ENCODE measurements around the gene DUSP1.
A peak's percentile ranks its signal among the peaks of the same experiment; 100 is the strongest.

DNA sequence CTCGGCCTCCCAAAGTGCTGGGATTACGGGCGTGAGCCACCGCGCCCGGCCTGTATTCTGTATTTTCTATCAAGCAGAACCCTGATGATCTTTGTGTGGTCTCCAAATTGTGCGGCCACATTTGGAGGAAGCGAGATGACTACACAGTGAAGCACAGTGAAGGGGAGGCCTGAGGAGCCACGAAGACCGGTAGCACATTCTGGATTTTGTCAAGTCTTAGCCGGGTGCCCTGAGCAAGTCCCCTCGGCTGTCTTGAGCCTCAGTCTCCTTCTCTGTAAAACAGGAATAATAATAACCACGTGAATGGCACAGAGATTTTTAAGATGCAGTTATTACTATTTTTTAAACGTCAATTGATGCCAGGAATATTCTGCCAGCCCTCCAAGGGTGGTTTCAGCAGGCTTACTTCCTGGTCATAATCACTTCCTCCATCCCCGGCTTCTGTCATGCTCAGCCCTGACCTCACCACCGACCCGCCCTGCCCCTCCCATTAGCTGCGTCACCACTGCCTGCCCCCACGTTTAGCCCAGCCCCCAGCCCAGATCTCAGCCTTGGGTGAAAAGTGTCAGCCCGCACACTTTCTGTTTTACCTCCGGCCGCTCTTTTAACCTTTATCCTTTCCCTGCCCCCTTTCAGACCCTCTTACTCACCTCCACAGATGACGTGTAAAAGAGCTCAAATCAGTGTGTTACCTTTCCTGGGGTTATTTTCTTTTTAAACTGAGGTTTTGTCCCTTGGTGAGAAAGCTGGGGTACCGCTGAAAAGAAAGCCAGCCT is 36.1 kb upstream of the DUSP1 start:
- TF ChIP-seq, protein P1, sequence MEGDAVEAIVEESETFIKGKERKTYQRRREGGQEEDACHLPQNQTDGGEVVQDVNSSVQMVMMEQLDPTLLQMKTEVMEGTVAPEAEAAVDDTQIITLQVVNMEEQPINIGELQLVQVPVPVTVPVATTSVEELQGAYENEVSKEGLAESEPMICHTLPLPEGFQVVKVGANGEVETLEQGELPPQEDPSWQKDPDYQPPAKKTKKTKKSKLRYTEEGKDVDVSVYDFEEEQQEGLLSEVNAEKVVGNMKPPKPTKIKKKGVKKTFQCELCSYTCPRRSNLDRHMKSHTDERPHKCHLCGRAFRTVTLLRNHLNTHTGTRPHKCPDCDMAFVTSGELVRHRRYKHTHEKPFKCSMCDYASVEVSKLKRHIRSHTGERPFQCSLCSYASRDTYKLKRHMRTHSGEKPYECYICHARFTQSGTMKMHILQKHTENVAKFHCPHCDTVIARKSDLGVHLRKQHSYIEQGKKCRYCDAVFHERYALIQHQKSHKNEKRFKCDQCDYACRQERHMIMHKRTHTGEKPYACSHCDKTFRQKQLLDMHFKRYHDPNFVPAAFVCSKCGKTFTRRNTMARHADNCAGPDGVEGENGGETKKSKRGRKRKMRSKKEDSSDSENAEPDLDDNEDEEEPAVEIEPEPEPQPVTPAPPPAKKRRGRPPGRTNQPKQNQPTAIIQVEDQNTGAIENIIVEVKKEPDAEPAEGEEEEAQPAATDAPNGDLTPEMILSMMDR (IDR thresholded peaks at IDR 0.05) = no peak
- peak in 3 of 4 donors; percentile 28 to 81 (median 47) for TF ChIP-seq POLR2A (IDR thresholded peaks at IDR 0.05)

All from esophagus squamous epithelium (tissue), 4 donors.